Testis (tissue), 3 donors: ENCODE results near the gene NECAB2. TPM values are rescaled to one million over a fixed set of nuclear protein-coding genes. Genes with fewer than 3 reads are reported as not detected.
A peak's percentile ranks its signal among the peaks of the same experiment; 100 is the strongest.

Experiments used
- DNase-seq: peaks from one replicate; pipeline ENCODE4 v3.0.0-alpha.2; 2019
- H3K27ac ChIP-seq, 2 donors: fragments of 200-600 bp; sonication (generic); one replicate each; pipeline ENCODE4 v1.5.1; 2019
- H3K27me3 ChIP-seq: fragments of 200-600 bp; sonication (generic); one replicate; pipeline ENCODE4 v1.5.1; 2019
- H3K36me3 ChIP-seq: fragments of 200-600 bp; sonication (generic); one replicate; pipeline ENCODE4 v1.5.1; 2017; ENCODE audit warnings: low read depth; ENCODE audit errors: missing control alignments
- H3K4me1 ChIP-seq: fragments of 200-600 bp; sonication (generic); one replicate; pipeline ENCODE4 v1.5.1; 2019
- H3K4me3 ChIP-seq, 2 donors: fragments of 200-600 bp; sonication (generic); one replicate each; pipeline ENCODE4 v1.5.1; 2017 to 2019
- H3K9me3 ChIP-seq: fragments of 200-600 bp; sonication (generic); one replicate; pipeline ENCODE4 v1.5.1; 2017
- POLR2A ChIP-seq: fragments of 450-650 bp; IDR thresholded peaks from one replicate; pipeline ENCODE4 v1.6.1; 2017; ENCODE audit warnings: antibody characterized with exemption, mild to moderate bottlenecking, moderate library complexity
- WGBS, 2 donors: methylation state at CpG; one replicate each; pipeline ENCODE4 v1.1.5; 2018; 5-methylcytosine and 5-hydroxymethylcytosine counted together
- intact Hi-C: fragments of 100-400 bp; cut with DNase I; formaldehyde crosslinking; loops from one replicate; pipeline ENCODE4 v1.15.1; 2023; ENCODE audit warnings: low total_unique reads
- polyA plus RNA-seq: library from polyadenylated mRNA; stranded (reverse); fragments of 350-450 nt; fragmentation: Illumina TruSeq; extraction: RNeasy Lipid Tissue Mini Kit (QIAGEN cat#74804); gene quantifications from one replicate; pipeline ENCODE4 v1.2.3, GENCODE V29; 2014; ENCODE audit warnings: low read depth, low replicate concordance; ENCODE audit not compliant: insufficient read depth
- total RNA-seq, 2 donors: library from RNA; depleted of rRNA; stranded (reverse); fragments of >200 nt; gene quantifications; one replicate each; pipeline ENCODE4 v1.2.3, GENCODE V29; 2016
- TF ChIP-seq, protein P1 (sequence below), 3 experiments: fragments of 450-650 bp in 2 of 3; fragments of 200-600 bp in 1 of 3; sonication (generic) in 1 of 3; IDR thresholded peaks; one replicate each; pipeline ENCODE4 v1.5.1; 2016 to 2019; ENCODE audit warnings: antibody characterized with exemption in 3 of 3, mild to moderate bottlenecking in 2 of 3, moderate library complexity in 1 of 3

NECAB2 gene
- total and polyA plus RNA-seq, 3 donors from 2014 or later = 9.5 to 13.9 (median 12.9) TPM

DNA sequence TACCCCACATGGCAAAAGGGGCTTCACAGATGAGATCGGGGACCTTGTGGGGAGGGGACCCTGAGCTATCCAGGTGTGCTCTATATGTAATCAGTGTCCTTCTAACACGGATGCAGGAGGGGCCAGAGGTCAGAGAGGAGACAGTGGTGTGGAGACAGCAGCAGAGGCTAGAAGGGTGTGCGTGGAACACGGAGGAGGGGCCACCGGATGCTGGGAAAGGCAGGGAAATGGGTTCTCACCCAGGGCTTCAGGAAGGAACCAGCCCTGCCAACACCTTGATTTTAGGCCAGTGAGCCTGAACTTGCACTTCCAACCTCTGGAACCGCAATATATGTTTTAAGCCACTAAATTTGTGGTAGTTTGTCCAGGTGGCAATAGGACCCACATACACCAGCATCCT is 79.2 kb downstream of the NECAB2 start:
- H3K9me3 ChIP-seq = no peaks in the 10 kb centered on the region
- H3K27me3 ChIP-seq = no peaks in the 10 kb centered on the region
- intact Hi-C loops = no loop called here
- no peak for DNase-seq
- TF ChIP-seq, protein P1, sequence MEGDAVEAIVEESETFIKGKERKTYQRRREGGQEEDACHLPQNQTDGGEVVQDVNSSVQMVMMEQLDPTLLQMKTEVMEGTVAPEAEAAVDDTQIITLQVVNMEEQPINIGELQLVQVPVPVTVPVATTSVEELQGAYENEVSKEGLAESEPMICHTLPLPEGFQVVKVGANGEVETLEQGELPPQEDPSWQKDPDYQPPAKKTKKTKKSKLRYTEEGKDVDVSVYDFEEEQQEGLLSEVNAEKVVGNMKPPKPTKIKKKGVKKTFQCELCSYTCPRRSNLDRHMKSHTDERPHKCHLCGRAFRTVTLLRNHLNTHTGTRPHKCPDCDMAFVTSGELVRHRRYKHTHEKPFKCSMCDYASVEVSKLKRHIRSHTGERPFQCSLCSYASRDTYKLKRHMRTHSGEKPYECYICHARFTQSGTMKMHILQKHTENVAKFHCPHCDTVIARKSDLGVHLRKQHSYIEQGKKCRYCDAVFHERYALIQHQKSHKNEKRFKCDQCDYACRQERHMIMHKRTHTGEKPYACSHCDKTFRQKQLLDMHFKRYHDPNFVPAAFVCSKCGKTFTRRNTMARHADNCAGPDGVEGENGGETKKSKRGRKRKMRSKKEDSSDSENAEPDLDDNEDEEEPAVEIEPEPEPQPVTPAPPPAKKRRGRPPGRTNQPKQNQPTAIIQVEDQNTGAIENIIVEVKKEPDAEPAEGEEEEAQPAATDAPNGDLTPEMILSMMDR (IDR thresholded peaks at IDR 0.05) = no peak
- TF ChIP-seq POLR2A = no peak
- no peaks in the 10 kb centered on the region for H3K4me1 ChIP-seq
- WGBS, 2 donors = 86 to 89% methylated on average over 6 of the region's 6 CpGs
- H3K27ac ChIP-seq = no peak overlapping the region
- no peak overlapping the region for H3K4me3 ChIP-seq
- H3K36me3 ChIP-seq = no peaks in the 10 kb centered on the region

DNA sequence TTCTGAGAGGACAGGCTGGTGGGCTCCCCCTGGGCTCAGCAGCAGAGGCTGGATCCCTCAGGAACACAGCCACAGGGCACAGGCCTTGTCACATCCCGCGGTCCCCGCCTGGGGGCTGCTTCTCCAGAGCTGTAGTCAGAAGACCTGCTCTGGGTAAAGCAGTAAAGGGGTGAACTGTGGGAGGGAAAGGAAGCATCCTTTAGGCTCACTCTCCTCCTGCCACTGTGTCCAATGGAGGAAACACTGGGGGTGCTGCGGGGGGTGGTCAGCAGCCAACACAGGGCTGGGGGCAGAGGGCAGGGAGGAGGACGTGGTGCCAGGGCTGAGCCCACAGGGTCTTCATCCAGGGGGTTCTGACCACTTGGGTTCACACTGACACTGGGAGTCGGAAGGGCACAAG is 79.6 kb downstream of the NECAB2 start:
- Histone ChIP-seq H3K9me3 (no peaks in the 10 kb centered on the region), H3K27me3 (no peaks in the 10 kb centered on the region), H3K36me3 (no peaks in the 10 kb centered on the region), H3K4me3 (no peak overlapping the region), H3K4me1 (no peaks in the 10 kb centered on the region), H3K27ac (no peak overlapping the region)
- intact Hi-C loops = no loop called here
- WGBS, 2 donors = 85 to 91% methylated on average over 3 to 6 of the region's 6 CpGs
- no peak for TF ChIP-seq POLR2A
- TF ChIP-seq, protein P1 (IDR thresholded peaks at IDR 0.05) = no peak
- DNase-seq = no peak

DNA sequence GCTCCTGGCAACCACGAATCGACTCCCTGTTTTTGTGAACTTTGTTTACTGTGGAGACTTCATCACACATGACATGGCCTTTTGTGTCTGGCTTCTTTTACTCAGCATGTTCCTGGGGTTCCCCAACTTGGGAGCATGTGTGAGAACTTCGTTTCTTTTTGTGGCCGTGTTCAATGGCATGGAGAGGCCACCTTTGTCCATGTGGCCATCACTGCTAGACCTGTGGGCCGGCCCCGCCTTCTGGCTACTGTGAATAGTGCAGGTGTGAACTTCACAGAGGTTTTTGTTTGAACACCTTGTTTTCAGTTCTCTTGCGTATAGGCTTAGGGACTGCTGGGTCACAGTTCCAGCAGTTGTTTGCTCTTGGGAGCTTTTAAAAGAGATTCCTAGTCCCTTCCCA is 80.2 kb downstream of the NECAB2 start:
- Histone ChIP-seq H3K4me3 (no peak overlapping the region), H3K27ac (no peak overlapping the region), H3K27me3 (no peaks in the 10 kb centered on the region), H3K9me3 (no peaks in the 10 kb centered on the region), H3K36me3 (no peaks in the 10 kb centered on the region), H3K4me1 (no peaks in the 10 kb centered on the region)
- DNase-seq = no peak
- intact Hi-C loops = no loop called here
- TF ChIP-seq, protein P1 (IDR thresholded peaks at IDR 0.05) = no peak
- TF ChIP-seq POLR2A = no peak
- 80% methylated on average over 7 of the region's 7 CpGs for WGBS, 2 donors

DNA sequence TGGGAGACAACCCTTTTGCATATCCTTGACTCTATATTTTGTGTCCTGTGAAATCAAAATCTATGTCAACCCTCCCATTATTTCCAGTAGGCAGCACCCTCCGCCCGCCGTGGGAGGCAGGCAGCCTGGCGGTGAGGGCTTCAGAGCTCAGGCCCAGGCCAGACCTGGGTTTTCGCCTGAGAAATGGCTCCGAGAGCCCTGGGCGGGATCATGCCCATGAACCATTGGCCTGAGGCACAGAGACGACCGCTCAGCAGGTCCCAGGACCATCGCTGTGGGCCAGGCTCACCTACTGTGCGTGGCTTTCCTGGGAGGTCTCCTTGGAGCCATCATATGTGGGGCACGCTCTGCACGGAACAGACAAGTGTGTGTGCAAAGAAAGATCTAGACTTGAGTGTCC is 80.8 kb downstream of the NECAB2 start:
- no peak for DNase-seq
- Histone ChIP-seq H3K27me3 (no peaks in the 10 kb centered on the region), H3K4me3 (no peak overlapping the region), H3K27ac (no peak overlapping the region), H3K9me3 (no peaks in the 10 kb centered on the region), H3K4me1 (no peaks in the 10 kb centered on the region), H3K36me3 (no peaks in the 10 kb centered on the region)
- TF ChIP-seq, protein P1 (IDR thresholded peaks at IDR 0.05) = no peak
- no peak for TF ChIP-seq POLR2A
- intact Hi-C loops = no loop called here
- WGBS, 2 donors = 89 to 96% methylated on average over 13 of the region's 13 CpGs

DNA sequence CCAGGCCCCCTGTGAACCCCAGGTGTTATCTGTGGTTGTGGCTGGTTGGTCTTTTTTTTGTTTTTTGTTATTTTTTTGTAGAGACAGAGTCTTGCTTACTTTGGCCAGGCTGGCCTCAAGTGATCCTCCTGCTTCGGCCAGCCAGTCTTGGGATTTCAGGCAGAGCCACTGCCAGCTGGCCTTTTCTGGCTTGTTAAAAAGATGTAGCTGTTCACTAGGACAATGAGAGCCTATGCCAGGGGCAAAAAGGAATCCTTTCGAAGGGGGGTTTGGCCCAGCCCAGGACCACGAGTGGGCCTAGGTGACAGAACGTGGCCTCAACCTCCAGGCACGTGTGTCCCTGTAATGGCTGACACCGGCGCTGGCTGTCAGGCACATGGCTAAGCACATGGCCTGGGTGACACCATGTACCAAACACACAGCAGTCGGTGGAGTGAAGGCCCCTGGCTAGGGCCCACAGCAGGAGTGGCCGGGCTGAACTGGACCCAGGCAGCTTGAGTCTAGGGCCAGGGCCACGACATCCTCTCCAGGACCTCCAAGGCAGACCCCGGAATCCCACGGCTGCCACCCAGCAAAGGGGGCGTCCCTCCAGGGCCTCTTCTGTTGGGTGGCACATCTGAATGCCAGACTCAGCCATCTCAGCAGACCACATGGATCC is 81.5 kb downstream of the NECAB2 start:
- no peak for TF ChIP-seq POLR2A
- TF ChIP-seq, protein P1 (IDR thresholded peaks at IDR 0.05) = no peak
- no peaks in the 10 kb centered on the region for H3K4me1 ChIP-seq
- no peaks in the 10 kb centered on the region for H3K27me3 ChIP-seq
- H3K4me3 ChIP-seq = no peak overlapping the region
- peak; percentile 41 for DNase-seq
- intact Hi-C loops = no loop called here
- H3K27ac ChIP-seq = no peak overlapping the region
- H3K36me3 ChIP-seq = no peaks in the 10 kb centered on the region
- 70 to 84% methylated on average over 8 to 13 of the region's 13 CpGs for WGBS, 2 donors
- no peaks in the 10 kb centered on the region for H3K9me3 ChIP-seq
